T-cell (primary cell): ENCODE results near the gene SNX25. TPM values are rescaled to one million over a fixed set of nuclear protein-coding genes. Genes with fewer than 3 reads are reported as not detected.
A peak's percentile ranks its signal among the peaks of the same experiment; 100 is the strongest.

ENCODE experiments used
- ATAC-seq, 4 experiments: fragments of 200-7000 bp in 3 of 4; fragments of 150-1000 bp in 1 of 4; cut with Tn5 transposase; replicated peaks in 1 of 4; 1 replicate in 3 of 4; 2 replicates in 1 of 4; pipeline ENCODE4 v1.10.0; 2021; ENCODE audit warnings: moderate library complexity in 3 of 4, mild to moderate bottlenecking in 2 of 4, moderate number of reproducible peaks in 1 of 4
- CTCF ChIA-PET, 2 donors: fragments of 300-600 bp; sonication (Branson Sonifier 250); formaldehyde crosslinking; loops; one replicate each; lab custom pipeline; 2022; ENCODE audit warnings: antibody characterized with exemption in 2 of 2; lab: Charles Lee
- POLR2A ChIA-PET, 2 donors: fragments of 300-600 bp; sonication (Branson Sonifier 250); formaldehyde crosslinking; loops; one replicate each; lab custom pipeline; 2022; ENCODE audit warnings: antibody characterized with exemption in 2 of 2; lab: Charles Lee
- DNase-seq, 35 experiments: peaks; one replicate each; pipeline versions ENCODE4 v3.0.0 to v3.0.0-alpha.2; 2013 to 2023
- H3K27ac ChIP-seq: one replicate; pipeline ENCODE4 v1.5.1; 2013; ENCODE audit warnings: low read length
- H3K27me3 ChIP-seq, 2 experiments: replicated peaks in 1 of 2; 1 replicate in 1 of 2; 2 replicates in 1 of 2; pipeline versions ENCODE4 v1.6.1 to v1.7.0; 2013; ENCODE audit warnings: low read length in 1 of 2, mixed read lengths in 1 of 2; ENCODE audit not compliant: control insufficient read depth in 2 of 2, insufficient read depth in 2 of 2; ENCODE audit errors: extremely low read depth in 1 of 2
- H3K36me3 ChIP-seq, 2 donors: 1 replicate in 1 of 2; 2 replicates in 1 of 2; pipeline versions ENCODE4 v1.6.1 to v1.7.0; 2013; ENCODE audit warnings: low read length in 1 of 2; ENCODE audit not compliant: control insufficient read depth in 2 of 2, insufficient read depth in 1 of 2; ENCODE audit errors: extremely low read depth in 1 of 2
- H3K4me1 ChIP-seq, 2 experiments: 1 replicate in 1 of 2; 2 replicates in 1 of 2; pipeline versions ENCODE4 v1.6.1 to v1.7.0; 2013; ENCODE audit warnings: low read length in 2 of 2, mixed read lengths in 1 of 2; ENCODE audit not compliant: insufficient read depth in 2 of 2, control insufficient read depth in 1 of 2; ENCODE audit errors: extremely low read depth in 1 of 2
- H3K4me3 ChIP-seq, 2 donors: 1 replicate in 1 of 2; 2 replicates in 1 of 2; pipeline versions ENCODE4 v1.5.1 to v1.7.0; 2013; ENCODE audit warnings: mild to moderate bottlenecking in 2 of 2, low read length in 1 of 2, moderate library complexity in 1 of 2; ENCODE audit not compliant: control insufficient read depth in 1 of 2; ENCODE audit errors: extremely low read depth in 1 of 2
- H3K9me3 ChIP-seq: 2 replicates; pipeline ENCODE4 v1.7.0; 2013
- H3K27ac Mint-ChIP-seq, 2 donors: one replicate each; pipeline ENCODE4 v1.8.0; 2020 to 2021; ENCODE audit warnings: mild to moderate bottlenecking in 2 of 2, mixed read lengths in 2 of 2
- H3K27me3 Mint-ChIP-seq, 2 donors: one replicate each; pipeline ENCODE4 v1.8.0; 2021 to 2022; ENCODE audit warnings: mixed read lengths in 2 of 2
- H3K36me3 Mint-ChIP-seq: one replicate; pipeline ENCODE4 v1.8.0; 2021; ENCODE audit warnings: mixed read lengths
- H3K4me1 Mint-ChIP-seq, 3 donors: one replicate each; pipeline ENCODE4 v1.8.0; 2020 to 2022; ENCODE audit warnings: mixed read lengths in 3 of 3, mild to moderate bottlenecking in 1 of 3
- H3K4me3 Mint-ChIP-seq, 3 donors: one replicate each; pipeline ENCODE4 v1.8.0; 2020 to 2022; ENCODE audit warnings: mild to moderate bottlenecking in 3 of 3, mixed read lengths in 3 of 3, moderate library complexity in 3 of 3
- H3K9me3 Mint-ChIP-seq, 3 donors: one replicate each; pipeline ENCODE4 v1.8.0; 2020 to 2022; ENCODE audit warnings: mixed read lengths in 3 of 3
- WGBS: methylation state at CpG from one replicate; pipeline ENCODE4 v1.1.5; 2013; ENCODE audit warnings: missing lambda C conversion rate; ENCODE audit not compliant: insufficient coverage; 5-methylcytosine and 5-hydroxymethylcytosine counted together
- total RNA-seq, 35 experiments: library from RNA in 6 of 35; stranded (reverse) in 6 of 35; fragments of 120-200 nt in 1 of 35; gene quantifications; one replicate each; pipeline versions ENCODE4 v1.2.1 to v1.2.4 and lab custom pipeline; 2013 to 2026

The SNX25 gene
- total RNA-seq, 5 donors from 2014 or later (not counting 1 experiment from before 2014, with no cell fraction given) = 14.0 to 19.3 (median 16.4) TPM

DNA sequence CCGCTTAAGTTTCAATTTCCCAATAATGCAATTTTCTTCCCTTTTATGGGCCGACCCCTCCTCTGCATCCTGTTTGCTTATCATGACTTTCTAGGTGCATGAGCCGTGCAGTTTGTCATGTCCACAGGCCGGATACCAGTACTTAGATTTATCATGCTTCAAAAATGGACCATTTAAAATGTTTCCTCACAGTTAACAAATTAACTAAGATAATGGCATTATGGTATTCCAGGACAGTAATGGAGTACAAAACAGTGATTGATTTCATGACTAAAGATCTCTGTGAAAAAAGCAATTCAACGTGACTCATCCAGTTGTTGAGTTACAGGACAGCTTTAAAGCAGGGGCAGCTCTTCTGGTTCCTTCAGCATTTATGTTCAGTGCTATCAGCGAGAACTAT, 23.0 kb downstream of the SNX25 start:
- no peaks in the 10 kb centered on the region for H3K27me3 Mint-ChIP-seq
- peaks cover 3 to 14% (median 13%) of the 10 kb centered on the region in 3 donors for H3K4me1 Mint-ChIP-seq
- peaks cover 0 to 4% of the 10 kb centered on the region in 2 donors for H3K36me3 ChIP-seq
- no peak overlapping the region for H3K4me3 Mint-ChIP-seq
- H3K9me3 Mint-ChIP-seq = no peaks in the 10 kb centered on the region
- H3K36me3 Mint-ChIP-seq = peaks cover 8% of the 10 kb centered on the region
- ATAC-seq (no peak), DNase-seq (no peak)
- WGBS = 100% methylated on average over 3 of the region's 6 CpGs
- POLR2A ChIA-PET = interaction anchor here in 1 of 2 donors (0.6 kb wide), 1 partner anchor 102 kb away, joined by 6 read pairs; no protein-coding TSS in a partner anchor
- H3K27me3 ChIP-seq = no peaks in the 10 kb centered on the region
- CTCF ChIA-PET = interaction anchor here (0.7 to 1.2 kb wide), 2 partner anchors 11 to 20 kb away, joined by 3 read pairs; no protein-coding TSS in a partner anchor
- no peaks in the 10 kb centered on the region for H3K9me3 ChIP-seq
- H3K27ac ChIP-seq = no peak overlapping the region
- no peak overlapping the region for H3K27ac Mint-ChIP-seq
- no peak overlapping the region for H3K4me3 ChIP-seq
- peaks cover 0 to 3% of the 10 kb centered on the region in 2 experiments for H3K4me1 ChIP-seq

- H3K27me3 ChIP-seq = no peaks in the 10 kb centered on the region
- Mint-ChIP-seq H3K36me3 (peaks cover 15% of the 10 kb centered on the region), H3K4me3 (no peak overlapping the region), H3K9me3 (peaks cover 0 to 5% (median 0%) of the 10 kb centered on the region in 3 donors), H3K4me1 (peaks cover 6 to 17% (median 14%) of the 10 kb centered on the region in 3 donors), H3K27ac (no peak overlapping the region), H3K27me3 (no peaks in the 10 kb centered on the region)
- H3K36me3 ChIP-seq = peaks cover 0 to 4% of the 10 kb centered on the region in 2 donors
- ChIA-PET CTCF (no interaction called here), POLR2A (no interaction called here)
- no peaks in the 10 kb centered on the region for H3K4me1 ChIP-seq
- no peak overlapping the region for H3K27ac ChIP-seq
- ATAC-seq = no peak
- no peak overlapping the region for H3K4me3 ChIP-seq
- WGBS = 100% methylated on average over 2 of the region's 7 CpGs
- no peaks in the 10 kb centered on the region for H3K9me3 ChIP-seq
- no peak for DNase-seq
Measured at GRCh38 chr4:185235119-185235842, 25.9 kb downstream of the SNX25 start.

- H3K4me1 Mint-ChIP-seq = peaks cover 6 to 17% (median 14%) of the 10 kb centered on the region in 3 donors
- no peaks in the 10 kb centered on the region for H3K27me3 ChIP-seq
- no peak overlapping the region for H3K4me3 Mint-ChIP-seq
- no peaks in the 10 kb centered on the region for H3K4me1 ChIP-seq
- peaks cover 0 to 5% (median 0%) of the 10 kb centered on the region in 3 donors for H3K9me3 Mint-ChIP-seq
- peaks cover 0 to 4% of the 10 kb centered on the region in 2 donors for H3K36me3 ChIP-seq
- no peak overlapping the region for H3K27ac Mint-ChIP-seq
- peaks cover 15% of the 10 kb centered on the region for H3K36me3 Mint-ChIP-seq
- POLR2A ChIA-PET = no interaction called here
- 85% methylated on average over 6 of the region's 7 CpGs for WGBS
- H3K9me3 ChIP-seq = no peaks in the 10 kb centered on the region
- H3K4me3 ChIP-seq = no peak overlapping the region
- H3K27ac ChIP-seq = no peak overlapping the region
- ATAC-seq (peak in 1 of 4 experiments; percentile 30), DNase-seq (no peak)
- H3K27me3 Mint-ChIP-seq = no peaks in the 10 kb centered on the region
- CTCF ChIA-PET = no interaction called here
Measured at GRCh38 chr4:185235843-185236503, 26.6 kb downstream of the SNX25 start.

DNA sequence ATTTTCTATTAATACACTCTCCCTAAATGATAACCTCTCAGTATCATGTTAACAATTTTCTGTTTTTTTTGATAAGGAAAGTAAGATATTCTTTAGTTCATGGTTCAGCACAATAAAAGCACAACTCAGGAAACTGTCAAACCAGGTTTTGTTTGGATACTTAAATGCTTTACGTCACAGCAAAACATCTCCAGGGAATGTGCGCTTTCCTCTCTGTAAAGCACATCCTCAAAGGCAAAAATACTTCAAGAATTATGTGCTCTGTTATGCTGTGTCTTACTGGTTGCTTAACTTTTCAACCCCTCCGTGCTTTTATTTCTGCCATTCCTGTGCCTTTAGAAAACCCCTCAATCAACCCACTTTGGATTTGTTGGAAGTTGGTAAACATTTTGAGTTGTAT, 27.8 kb downstream of the SNX25 start:
- 100% methylated on average over 1 of the region's 3 CpGs for WGBS
- CTCF ChIA-PET = interaction anchor here in 1 of 2 donors (0.7 kb wide), 1 partner anchor 95 kb away, joined by 5 read pairs; no protein-coding TSS in a partner anchor

DNA sequence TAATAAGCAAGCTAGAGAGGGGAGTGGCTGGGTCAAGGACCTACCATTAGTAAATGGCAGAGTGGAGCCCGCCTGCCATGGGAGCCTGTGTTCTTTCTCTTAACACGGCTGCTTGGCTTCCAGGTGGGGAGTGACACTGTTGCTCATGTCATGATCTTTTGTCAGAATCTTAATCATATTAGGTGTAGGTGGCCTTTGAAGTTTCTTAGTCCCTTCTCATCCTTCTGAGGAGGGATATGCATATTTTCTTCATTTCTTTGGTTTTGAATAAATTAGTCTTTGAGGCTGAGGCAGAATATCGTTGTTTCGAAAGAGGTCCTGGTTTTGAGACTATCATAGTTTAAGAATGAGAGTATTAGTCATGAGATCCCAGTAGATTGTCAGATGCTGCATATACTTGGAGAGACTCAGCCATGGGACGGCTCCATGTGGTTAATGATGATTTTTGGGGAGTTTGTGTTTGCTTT, 28.9 kb downstream of the SNX25 start:
- peaks cover 8% of the 10 kb centered on the region for H3K36me3 Mint-ChIP-seq
- H3K27ac ChIP-seq = no peak overlapping the region
- H3K27me3 ChIP-seq = no peaks in the 10 kb centered on the region
- H3K27me3 Mint-ChIP-seq = no peaks in the 10 kb centered on the region
- WGBS = 39% methylated on average over 2 of the region's 5 CpGs
- no peak overlapping the region for H3K4me3 ChIP-seq
- ATAC-seq (no peak), DNase-seq (no peak)
- H3K27ac Mint-ChIP-seq = no peak overlapping the region
- peaks cover 0 to 12% (median 3%) of the 10 kb centered on the region in 3 donors for H3K4me1 Mint-ChIP-seq
- peaks cover 0 to 5% (median 0%) of the 10 kb centered on the region in 3 donors for H3K9me3 Mint-ChIP-seq
- no peak overlapping the region for H3K4me3 Mint-ChIP-seq
- no peaks in the 10 kb centered on the region for H3K9me3 ChIP-seq
- ChIA-PET CTCF (interaction anchor here in 1 of 2 donors (0.5 to 0.7 kb wide), 2 partner anchors 16 to 142 kb away, joined by 3 to 4 read pairs; no protein-coding TSS in a partner anchor), POLR2A (interaction anchor here in 1 of 2 donors (0.6 kb wide), 1 partner anchor 16 kb away, joined by 6 read pairs; no protein-coding TSS in a partner anchor)
- H3K4me1 ChIP-seq = no peaks in the 10 kb centered on the region
- peaks cover 0 to 4% of the 10 kb centered on the region in 2 donors for H3K36me3 ChIP-seq

More for the DNA sequence above, 27.8 kb downstream of the SNX25 start:
- Mint-ChIP-seq H3K4me3 (no peak overlapping the region), H3K4me1 (peaks cover 6 to 14% (median 8%) of the 10 kb centered on the region in 3 donors), H3K27ac (no peak overlapping the region), H3K9me3 (peaks cover 0 to 5% (median 0%) of the 10 kb centered on the region in 3 donors), H3K36me3 (peaks cover 13% of the 10 kb centered on the region), H3K27me3 (no peaks in the 10 kb centered on the region)
- Histone ChIP-seq H3K27ac (no peak overlapping the region), H3K9me3 (no peaks in the 10 kb centered on the region), H3K36me3 (peaks cover 0 to 4% of the 10 kb centered on the region in 2 donors), H3K4me3 (no peak overlapping the region), H3K27me3 (no peaks in the 10 kb centered on the region), H3K4me1 (no peaks in the 10 kb centered on the region)
- DNase-seq = no peak
- no peak for ATAC-seq
- POLR2A ChIA-PET = interaction anchor here in 1 of 2 donors (0.6 kb wide), 1 partner anchor 21 kb away, joined by 3 read pairs; no protein-coding TSS in a partner anchor

- H3K4me1 Mint-ChIP-seq = peaks cover 0 to 12% (median 3%) of the 10 kb centered on the region in 3 donors
- H3K36me3 Mint-ChIP-seq = peaks cover 8% of the 10 kb centered on the region
- ATAC-seq = no peak
- CTCF ChIA-PET = interaction anchor here in 1 of 2 donors (0.5 kb wide), 1 partner anchor 143 kb away, joined by 3 read pairs; no protein-coding TSS in a partner anchor
- H3K9me3 Mint-ChIP-seq = peaks cover 0 to 5% (median 0%) of the 10 kb centered on the region in 3 donors
- Histone ChIP-seq H3K27me3 (no peaks in the 10 kb centered on the region), H3K9me3 (no peaks in the 10 kb centered on the region), H3K27ac (no peak overlapping the region), H3K4me1 (no peaks in the 10 kb centered on the region), H3K36me3 (peaks cover 0 to 4% of the 10 kb centered on the region in 2 donors), H3K4me3 (no peak overlapping the region)
- no peaks in the 10 kb centered on the region for H3K27me3 Mint-ChIP-seq
- POLR2A ChIA-PET = no interaction called here
- WGBS = 100% methylated on average over 1 of the region's 4 CpGs
- H3K27ac Mint-ChIP-seq = no peak overlapping the region
- no peak for DNase-seq
- H3K4me3 Mint-ChIP-seq = no peak overlapping the region
Measured at GRCh38 chr4:185238750-185239149, 29.4 kb downstream of the SNX25 start.
